Measurements from ENCODE around the gene ERC1. TPM values are rescaled to one million over a fixed set of nuclear protein-coding genes. Genes with fewer than 3 reads are reported as not detected.

The ERC1 gene
- total RNA-seq, 1 experiment from 2014 or later, result 17.9 TPM

DNA sequence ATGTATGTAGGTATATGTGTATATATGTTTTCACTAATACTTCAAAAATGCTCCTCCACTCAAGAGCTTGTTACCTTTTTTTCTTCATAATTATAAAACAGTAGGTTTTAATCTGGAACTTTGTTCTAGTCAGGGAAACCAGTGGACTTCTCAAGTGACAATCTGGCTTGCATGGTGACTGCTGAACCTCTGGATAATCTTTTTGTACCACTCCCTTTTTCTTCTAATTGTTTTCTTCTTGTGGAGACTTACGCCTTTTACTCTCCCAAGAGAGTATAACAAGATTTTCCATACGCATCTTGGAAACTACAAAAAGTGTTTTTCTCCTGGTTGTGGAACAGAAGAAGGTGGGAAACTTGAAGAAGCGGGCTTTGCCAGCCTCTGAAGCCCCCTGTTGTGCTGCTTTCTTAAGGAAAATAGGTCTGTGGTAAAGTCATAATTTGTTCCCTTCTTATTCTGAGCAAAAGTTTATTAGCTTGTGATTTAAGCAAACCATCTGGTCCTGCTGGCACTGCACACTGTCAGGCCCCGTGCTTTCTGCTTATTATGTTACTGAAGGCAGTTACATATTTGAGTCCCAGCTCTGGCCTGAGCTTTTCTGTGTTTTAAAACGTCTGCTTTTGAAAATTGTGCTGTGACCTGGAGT lies 291.8 kb downstream of the ERC1 start:
- no peak for DNase-seq (ENCODE audit: low read depth)

- no peak for DNase-seq (ENCODE audit: low read depth)
These were observed 292.3 kb downstream of the ERC1 start for GRCh38 chr12:1283316-1283715.

GRCh38 chr12:1284611-1285010 lies 293.6 kb downstream of the ERC1 start:
- DNase-seq (ENCODE audit: low read depth), result no peak

- no peak for DNase-seq (ENCODE audit: low read depth)
These were observed 296.5 kb downstream of the ERC1 start for GRCh38 chr12:1287446-1287975.

DNA sequence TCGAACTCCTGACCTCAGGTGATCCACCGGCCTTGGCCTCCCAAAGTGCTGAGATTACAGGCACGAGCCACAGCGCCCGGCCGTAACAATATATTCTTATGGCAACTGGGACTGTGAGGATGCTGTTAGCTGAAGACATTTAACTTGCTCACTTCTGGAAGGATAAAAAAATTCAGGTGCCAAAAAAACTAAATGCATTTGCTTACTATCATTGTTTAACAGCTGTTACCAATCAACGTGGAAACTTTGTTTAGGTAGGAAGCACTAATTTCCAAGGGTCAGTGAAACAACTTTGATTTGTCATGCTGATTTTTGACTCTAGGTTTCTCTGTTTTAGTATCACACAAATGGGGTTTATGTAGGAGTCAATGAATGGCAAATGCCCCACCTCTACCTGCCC lies 297.3 kb downstream of the ERC1 start:
- DNase-seq (ENCODE audit: low read depth), result no peak

DNA sequence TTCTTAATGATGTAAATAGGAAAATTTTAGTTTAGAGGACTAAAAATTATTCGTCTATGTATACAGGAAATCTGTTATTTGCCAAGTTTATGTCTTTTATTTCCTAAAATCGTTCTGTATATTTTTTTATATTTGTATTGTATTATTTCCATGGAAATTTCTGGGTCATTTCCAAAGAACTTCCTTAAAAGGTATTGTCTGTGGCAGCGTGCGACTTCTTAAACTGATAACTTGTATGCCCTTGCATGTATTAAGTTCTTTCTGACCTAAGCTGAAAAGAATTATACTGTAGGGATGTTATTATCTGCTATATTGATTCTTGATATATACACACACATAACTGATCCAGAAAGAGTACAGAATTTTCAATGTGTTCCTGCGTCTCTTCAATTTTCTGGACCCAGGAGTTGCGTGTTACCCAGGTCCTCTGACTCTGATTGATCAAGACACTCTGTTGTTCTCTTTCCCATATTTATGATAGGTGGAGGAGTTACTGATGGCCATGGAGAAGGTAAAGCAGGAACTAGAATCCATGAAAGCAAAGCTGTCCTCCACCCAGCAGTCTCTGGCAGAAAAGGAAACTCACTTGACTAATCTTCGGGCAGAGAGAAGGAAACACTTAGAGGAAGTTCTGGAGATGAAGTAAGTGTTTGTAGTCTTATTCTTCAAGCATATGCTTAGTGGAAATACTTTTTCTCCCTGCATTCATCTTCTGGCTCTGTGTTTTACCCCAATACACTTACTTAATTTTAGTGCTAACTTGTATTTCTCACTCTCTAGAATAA lies 298.5 kb downstream of the ERC1 start:
- DNase-seq (ENCODE audit: low read depth), result no peak

DNA sequence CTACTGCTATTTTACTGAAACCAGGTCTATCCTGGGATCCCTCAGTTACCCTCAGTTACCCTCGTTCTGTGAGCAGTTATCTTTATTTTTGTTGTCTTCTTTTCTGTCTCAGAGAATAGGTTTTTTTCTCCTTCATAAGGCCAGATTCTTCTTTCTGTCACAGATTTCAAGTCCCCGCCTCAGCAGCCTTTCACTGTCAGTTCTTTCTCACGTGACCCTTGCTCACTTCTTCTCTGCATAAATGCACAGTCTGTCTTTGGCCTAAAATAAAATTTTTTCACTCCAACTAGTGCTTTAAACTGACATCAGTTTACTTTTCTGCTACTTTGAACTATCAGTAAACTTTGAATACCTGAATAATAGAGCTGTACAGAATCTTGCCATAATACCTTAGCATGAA lies 299.7 kb downstream of the ERC1 start:
- no peak for DNase-seq (ENCODE audit: low read depth)

- no peak for DNase-seq (ENCODE audit: low read depth)
These were observed 300.7 kb downstream of the ERC1 start for GRCh38 chr12:1291601-1292332.

- no peak for DNase-seq (ENCODE audit: low read depth)
These were observed 302.9 kb downstream of the ERC1 start for GRCh38 chr12:1293901-1294300.

DNA sequence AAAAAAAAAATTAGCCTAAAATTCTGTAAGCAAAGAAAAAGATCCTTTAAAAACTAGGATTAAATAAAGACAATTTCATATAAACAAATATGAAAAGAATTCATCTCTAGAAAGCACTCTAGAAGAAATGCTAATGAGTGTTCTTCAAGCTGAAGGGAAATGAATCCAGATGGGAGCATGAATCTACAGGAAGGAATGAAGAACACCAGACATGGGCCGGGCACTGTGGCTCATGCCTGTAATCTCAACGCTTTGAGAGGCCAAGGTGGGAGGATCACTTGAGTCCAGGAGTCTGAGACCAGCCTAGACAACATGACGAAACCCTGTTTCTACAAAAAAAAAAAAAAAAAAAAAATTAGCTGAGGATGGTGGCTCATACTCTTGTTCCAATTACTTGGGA lies 306.2 kb downstream of the ERC1 start:
- DNase-seq (ENCODE audit: low read depth), result no peak

- no peak for DNase-seq (ENCODE audit: low read depth)
These were observed 306.7 kb downstream of the ERC1 start for GRCh38 chr12:1297639-1298175.

DNA sequence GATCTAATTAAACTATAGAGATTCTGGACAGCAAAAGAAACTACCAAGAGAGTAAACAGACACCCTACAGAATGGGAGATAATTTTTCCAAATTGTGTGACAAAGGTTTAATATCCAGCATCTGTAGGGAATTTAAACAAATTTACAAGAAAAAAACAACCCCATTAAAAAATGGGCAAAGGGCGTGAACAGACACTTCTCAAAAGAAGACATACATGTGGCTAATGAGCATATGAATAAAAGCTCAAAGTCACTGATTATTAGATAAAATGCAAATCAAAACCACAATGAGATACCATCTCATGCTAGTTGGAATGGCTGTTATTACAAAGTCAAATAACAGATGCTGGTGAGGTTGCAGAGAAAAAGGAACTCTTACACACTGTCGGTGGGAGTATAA lies 309.4 kb downstream of the ERC1 start:
- DNase-seq (ENCODE audit: low read depth), result no peak

GRCh38 chr12:1302201-1302870 lies 311.3 kb downstream of the ERC1 start:
- DNase-seq (ENCODE audit: low read depth), result no peak

DNA sequence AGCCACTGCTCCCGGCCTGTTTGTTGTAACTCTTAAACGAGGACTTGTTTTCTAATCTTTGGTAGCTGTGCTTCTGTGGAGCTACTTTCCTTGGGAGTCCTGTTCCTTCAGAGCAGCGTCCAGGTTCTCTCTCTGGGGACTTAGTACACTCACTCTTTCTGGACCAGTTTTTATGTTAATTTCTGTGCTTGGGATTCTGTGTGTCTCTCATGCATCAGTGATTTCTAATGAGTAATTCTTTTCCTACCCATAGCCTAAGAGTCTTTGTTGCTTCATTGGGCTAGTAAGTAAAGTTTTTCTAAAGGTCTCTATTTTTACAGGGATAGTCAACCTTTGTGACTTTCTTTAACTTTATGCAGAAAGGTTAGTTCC lies 314.0 kb downstream of the ERC1 start:
- no peak for DNase-seq (ENCODE audit: low read depth)

DNA sequence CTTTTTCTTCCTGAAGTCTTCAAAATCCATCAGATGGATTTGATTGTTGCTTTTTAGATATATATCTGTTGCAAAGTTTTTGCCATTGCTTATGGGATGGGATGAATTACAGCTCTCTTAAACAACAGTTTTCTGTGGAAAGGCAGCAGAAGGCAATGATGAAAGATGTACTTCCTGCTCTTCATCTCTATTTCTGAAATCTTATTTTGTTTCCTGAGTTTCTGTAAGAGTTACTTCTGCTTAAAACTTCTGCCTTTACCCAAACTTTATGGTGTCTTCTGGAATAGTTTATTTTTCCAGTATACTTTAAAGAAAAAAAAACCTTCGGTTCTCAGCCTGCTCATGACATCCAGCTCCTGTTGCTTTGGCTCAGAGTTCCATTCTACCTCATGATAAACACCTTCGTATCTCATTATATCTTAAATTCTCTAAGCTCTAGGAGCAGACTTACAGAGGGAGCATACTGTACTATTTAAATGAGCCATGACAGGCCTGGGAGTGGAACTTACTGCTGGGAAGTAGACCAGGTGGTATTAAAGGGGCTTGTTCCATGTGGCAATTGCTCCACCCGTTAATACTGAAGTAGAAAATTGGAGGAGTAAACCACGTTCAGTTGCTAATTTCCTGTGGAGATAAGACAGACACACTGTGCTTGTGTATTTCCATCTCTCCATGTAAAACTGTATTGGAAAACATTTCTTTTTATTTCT lies 314.9 kb downstream of the ERC1 start:
- DNase-seq (ENCODE audit: low read depth), result no peak

- no peak for DNase-seq (ENCODE audit: low read depth)
These were observed 315.8 kb downstream of the ERC1 start for GRCh38 chr12:1306817-1307216.

DNA sequence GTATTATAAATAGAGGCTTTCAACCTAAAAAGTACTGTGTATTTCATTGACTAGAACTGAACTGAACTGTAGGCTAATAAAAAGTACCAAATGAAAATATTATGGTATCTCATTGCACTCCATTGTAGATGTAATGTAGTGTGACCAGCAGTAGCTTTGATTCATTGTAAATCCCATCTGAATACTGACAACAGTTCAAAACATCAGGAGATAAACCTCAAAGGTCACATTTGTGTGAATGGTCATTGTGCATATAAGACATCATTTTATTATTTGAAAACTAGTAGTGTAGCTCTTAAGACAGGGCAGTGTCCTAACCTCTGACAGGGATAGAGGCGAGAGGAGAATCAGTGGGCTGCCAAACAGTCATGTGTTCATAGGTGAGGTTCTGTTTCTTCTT lies 316.8 kb downstream of the ERC1 start:
- no peak for DNase-seq (ENCODE audit: low read depth)

DNA sequence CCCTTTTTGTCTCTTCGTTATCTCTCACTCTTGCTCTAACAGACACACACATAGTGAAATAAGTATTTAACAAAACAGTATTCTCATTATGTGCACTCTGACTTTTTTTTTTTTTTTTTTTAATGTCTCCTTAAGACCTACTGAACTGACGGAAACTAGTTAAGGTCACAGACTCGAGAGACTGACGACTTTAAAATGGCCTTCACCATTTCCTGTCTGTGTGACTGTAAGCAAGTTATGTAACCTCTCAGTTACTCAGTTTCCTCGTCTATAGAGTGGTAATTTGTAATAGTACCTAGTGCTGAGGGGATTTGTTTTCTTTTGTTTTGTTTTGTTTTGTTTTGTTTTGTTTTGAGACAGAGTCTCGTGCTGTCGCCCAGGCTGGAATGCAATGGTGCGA lies 318.6 kb downstream of the ERC1 start:
- no peak for DNase-seq (ENCODE audit: low read depth)

GRCh38 chr12:1310653-1311052 lies 319.6 kb downstream of the ERC1 start:
- no peak for DNase-seq (ENCODE audit: low read depth)

GRCh38 chr12:1311145-1311544 lies 320.1 kb downstream of the ERC1 start:
- DNase-seq (ENCODE audit: low read depth), result no peak

GRCh38 chr12:1313906-1314305 lies 322.9 kb downstream of the ERC1 start:
- DNase-seq (ENCODE audit: low read depth), result peak; percentile 59

Data from HT1080 (cell line).